Measurements from ENCODE around the gene NEGR1.

Gene NEGR1

DNA sequence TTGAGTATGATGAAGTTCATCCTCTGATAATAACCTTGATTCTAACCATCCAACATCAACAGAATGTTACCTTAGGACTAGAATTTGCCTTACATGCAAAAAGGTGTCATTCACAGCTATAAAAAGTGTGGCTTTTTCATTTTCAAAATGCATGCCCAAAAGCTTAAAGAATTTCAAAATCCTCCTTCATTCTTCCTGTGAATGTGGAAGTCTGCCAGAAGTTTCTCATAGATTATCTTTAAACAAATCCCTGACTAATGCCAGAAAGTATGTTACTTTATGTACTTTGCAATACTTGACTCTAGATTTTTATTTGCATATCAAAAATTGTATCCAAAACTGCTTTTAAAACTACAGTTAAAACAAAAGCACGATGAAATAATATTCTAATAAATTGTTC, 930.9 kb downstream of the NEGR1 start:
- DNase-seq (ENCODE audit: low read depth), result no peak

DNA sequence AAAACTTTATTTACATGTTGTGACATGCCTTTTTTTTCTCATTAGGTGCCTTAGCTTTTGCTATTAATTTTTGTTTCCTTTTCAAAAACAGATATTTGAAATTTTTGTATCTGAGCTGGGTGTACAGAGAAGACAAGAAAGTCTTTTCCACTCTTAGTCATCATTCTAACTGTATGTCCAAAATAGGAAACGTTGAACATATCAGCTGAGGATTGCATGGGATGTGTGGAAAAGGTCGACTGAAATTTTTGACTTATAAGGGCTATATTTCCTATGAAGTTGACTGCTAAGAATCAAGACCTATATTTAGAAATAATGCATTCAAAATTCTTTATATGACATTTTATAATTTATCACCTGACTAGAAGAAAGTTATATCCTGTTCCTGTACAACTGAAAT, 931.5 kb downstream of the NEGR1 start:
- DNase-seq (ENCODE audit: low read depth), result no peak

DNA sequence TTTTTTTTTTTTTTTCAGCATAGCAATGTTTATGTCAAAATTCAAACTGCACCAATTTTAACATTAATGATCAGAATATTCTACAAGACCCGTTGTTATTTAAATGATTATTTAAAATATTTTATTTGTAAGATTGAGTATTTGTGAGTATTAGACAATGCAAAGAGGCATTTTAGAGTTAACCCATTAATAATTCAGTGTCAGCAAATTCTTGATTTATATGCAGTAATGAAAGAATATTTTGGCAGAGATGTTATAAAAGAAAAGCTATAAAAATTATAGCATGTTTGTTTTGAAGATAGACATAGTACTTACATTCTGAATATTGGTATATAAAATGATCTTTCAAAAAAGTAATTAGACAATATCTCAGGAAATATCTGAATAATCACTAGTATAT, 932.0 kb downstream of the NEGR1 start:
- DNase-seq (ENCODE audit: low read depth), result no peak
